HG03045 (cell line): ENCODE data around the gene RNF225.
"Not testable (repeated sequence)": the region's sequence is repeated elsewhere in the genome, so short reads cannot be mapped to it uniquely, and the experiment has no call there.

ENCODE experiments used
- ATAC-seq: cut with Tn5 transposase; IDR thresholded peaks from one replicate; pipeline ENCODE4 v1.9.1; 2021; ENCODE audit warnings: mild to moderate bottlenecking, moderate library complexity; ENCODE audit not compliant: unreplicated experiment

Gene RNF225

DNA sequence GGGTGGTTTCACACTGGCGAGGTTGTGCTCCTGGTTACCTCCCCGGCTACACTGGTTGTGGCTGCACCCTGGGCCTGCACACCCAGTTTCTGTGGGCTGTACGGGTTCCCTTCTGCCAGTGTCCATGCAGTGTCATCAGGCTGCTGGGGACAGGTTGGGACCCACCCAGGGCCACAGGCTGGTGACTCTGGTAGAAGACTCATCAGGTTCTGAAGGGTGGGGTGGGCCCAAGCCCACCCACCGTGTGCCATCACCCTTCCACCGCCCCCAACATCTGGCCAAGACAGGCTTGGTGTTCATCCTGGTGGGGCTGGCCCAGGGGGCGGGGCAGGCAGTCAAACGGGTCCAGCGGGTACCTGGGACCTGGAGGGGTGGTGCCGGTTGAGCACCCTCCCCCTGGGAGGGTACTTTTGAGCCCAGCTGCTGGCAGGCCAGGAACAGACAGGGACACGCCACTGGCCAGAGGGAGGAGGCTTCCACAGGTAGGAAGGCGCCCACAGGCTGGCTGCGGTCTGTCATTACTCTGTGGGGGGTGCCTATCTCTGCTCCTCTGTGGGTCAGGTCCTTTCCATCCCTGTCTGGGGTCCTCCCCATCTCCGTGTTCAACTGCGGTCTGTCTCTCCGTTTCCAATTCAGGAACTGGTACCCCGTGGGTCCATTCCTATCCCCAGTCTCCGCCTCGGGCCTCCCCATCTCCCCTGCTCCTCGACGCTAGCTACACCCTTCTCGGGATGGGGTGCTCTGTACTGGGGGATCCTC is at the start of gene RNF225:
Gene RNF225, plus strand, starts transcription at position 437 of the 759 bp plus-strand sequence. CDS start 434 bp downstream, outside the sequence.
- no peak for ATAC-seq

DNA sequence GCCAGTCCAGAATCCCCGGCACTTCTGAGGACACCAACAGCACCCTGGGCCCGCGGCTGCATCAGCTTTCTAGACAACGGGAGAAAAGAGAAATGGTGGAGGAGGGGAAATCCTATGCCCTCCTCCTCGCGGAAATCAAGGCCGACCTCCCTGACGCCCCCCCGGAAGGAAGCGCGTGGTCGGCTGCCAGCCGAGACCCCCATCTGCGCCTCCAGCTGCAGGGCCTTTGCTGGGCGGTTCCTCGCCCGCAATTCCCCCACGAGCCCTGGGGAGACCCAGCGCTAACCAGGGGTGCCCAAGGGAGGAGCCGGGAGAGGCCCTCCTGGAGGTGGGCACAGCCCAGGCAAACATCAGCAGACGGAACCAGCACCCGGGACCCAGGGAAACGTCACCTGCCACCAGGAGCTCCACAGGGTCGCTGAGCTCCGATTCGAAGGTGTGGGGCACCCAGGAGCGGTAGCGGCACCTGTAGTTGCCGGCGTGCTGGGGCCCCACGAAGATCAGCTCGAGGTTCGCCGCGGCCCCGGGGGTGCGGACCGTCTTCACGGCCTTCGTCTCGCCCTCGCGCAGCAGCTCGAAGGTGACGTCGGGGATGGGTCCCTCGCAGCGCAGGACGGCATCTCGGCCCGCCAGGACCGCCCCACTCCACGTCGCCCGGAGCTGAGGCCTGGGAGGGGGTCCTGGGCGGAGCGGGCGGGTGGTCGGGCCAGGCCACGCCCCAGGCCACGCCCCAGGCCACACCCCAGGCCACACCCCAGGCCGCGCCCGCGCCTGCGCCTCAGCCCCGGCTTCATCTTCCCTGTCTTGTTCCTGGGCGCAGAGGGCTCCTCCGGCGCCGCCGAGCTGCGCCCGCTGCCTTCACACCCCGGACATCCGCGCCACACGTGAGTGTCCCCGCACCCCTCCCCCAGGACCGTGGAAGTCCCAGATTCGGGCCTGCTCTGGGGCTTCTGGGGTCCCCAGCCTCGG is 48.2 kb upstream of the RNF225 start:
- ATAC-seq: peak; percentile 80

DNA sequence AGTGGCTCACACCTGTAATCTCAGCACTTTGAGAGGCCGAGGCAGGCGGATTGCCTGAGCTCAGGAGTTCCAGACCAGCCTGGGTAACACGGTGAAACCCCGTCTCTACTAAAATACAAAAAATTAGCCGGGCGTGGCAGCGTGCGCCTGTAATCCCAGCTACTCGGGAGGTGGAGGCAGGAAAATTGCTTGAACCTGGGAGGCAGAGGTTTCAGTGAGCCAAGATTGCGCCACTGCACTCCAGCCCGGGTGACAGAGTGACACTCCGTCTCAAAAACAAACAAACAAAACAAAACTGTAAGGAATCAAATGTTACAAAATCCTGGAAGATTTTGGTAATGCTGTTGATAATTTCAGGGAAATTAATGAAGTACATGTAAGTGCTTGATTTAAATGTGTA is 47.4 kb upstream of the RNF225 start:
- not testable (repeated sequence) for ATAC-seq

DNA sequence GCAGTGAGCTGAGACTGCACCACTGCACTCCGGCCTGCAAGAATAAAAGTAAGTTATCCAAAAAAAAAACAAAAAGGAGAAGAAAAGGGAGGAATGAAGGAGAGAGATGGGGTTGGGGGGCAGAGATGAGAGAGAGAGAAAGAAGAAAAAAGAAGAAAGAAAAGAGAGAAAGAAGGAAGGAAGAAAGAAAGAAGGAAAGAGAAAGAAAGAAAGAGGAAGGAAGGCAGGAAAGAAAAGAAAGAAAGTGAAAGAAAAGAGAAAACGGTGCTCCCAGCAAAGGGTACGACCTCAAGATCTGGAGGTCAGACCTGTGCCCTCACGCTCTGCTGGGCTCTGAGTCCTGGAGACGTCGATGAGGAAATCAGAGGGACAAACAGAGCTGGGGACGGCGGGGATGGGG is 45.9 kb upstream of the RNF225 start:
- ATAC-seq: no peak

DNA sequence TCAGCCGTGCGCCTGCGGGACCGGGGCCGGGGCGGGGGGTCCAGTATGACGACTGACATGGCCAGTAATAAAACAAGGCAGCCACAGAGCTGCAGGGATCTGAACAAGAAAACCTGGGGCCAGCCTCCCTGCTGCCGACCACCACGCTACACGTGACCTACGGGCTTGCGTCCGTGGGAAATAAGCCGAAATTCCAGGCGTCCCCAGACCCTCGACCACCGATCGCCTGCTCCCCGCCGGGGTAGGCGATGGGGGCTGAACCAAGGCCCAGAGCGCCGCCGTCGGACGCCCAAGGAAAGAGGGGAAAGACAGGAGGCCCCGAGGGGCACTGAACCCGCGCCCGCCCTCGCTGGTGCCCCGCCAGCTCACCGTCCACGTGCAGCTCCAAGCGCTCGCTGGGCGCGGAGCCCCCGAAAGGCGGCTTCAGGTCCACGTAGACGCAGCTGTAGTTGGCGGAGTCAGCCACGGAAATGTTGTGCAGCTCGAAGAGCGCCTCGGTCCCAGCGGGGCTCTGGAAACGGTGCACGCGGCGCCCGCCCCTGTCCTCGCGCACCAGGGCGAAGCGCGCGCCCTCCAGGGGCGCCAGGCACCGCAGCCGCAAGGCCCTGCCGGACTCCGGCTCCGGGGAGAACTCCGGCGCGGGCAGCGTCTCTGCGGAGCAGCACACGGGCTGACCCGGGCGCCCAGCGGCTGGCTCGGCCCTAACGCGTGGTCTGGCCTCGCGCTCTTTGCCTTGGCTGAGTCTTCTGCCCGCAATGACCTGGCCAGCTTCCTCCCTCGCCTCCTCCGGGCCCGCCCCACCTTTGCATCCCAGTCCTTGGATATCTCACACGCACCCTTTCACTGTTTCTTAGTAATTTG is 45.2 kb upstream of the RNF225 start:
- ATAC-seq: no peak

DNA sequence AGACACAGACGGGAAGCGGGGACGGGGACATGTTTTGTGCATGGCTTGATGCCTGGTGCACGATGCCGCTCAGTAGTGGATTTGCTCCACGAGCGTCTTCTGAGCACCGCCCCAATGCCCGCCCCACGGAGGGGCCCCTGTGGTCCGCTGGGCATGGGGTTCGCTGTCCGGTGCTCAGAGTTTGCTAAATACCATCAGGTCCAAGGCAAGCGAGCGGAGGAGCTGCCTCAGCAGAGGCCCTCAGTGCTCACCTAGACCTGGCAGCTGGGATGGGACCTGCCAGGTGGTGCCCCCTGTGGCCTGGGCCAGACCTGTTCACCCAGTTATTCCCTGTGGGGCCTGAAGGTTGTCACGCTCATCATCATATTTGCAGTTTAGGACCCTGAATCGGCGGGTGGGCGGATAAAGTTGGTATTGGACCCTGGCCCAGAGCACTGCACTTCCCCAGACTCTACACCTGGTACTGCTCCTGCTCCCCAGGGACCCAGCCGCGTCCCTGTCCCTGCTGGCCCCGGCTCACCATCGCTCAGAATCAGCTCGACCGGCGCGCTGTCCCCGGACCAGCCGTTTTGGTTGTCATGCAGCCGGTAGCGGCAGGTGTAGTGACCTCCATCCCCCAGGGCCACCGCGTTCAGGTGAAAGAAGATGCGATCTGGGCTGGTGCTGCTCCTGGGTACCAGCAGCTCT is 44.4 kb upstream of the RNF225 start:
- no peak for ATAC-seq

DNA sequence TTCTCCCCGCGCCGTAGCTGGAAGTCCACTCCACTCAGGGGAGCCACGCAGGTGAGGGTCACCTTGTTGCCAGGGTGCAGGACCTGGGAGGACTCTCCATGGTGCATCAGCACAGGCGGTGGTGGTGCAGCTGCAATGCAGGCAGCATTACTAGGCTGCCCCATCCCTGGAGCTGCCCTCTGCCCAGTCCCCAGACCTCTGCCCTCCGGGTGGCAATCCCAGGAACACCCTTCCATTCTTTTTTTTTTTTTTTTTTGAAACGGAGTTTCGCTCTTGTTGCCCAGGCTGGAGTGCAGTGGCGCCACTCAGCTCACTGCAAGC is 43.9 kb upstream of the RNF225 start:
- no peak for ATAC-seq

DNA sequence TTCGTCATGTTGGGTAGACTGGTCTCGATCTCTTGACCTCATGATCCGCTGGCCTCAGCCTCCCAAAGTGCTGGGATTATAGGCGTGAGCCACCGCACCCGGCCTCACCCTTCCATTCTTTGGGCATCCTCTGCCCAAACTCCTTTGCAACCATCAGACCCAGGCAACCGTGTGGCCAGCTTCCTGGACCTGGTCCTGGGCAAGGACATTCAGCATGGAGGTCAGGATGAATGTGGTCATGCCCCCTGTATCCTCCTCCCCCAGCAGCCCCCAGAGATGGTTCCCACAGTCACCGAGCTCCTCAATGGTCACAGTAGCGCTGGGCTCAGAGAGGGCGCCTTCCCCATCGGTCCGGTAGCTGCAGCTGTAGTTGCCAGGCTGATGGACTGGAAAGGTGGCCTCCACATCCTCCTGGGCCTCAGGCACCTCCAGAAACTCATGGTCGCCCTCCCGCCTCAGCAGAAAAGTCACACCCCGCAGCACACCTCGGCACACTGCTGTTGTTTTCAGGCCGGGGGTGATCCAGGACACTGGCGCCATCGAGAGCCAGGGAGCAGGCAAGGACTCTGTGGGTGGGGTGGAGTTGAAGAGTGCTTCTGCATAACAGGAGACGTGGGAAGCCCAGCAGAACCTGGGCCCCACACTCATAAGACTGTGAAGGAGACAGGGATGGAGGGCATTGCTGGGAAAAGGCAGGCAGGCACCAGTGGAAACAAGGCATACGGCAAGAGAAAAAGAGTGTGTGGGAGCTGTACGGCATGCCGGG is 43.3 kb upstream of the RNF225 start:
- no peak for ATAC-seq

DNA sequence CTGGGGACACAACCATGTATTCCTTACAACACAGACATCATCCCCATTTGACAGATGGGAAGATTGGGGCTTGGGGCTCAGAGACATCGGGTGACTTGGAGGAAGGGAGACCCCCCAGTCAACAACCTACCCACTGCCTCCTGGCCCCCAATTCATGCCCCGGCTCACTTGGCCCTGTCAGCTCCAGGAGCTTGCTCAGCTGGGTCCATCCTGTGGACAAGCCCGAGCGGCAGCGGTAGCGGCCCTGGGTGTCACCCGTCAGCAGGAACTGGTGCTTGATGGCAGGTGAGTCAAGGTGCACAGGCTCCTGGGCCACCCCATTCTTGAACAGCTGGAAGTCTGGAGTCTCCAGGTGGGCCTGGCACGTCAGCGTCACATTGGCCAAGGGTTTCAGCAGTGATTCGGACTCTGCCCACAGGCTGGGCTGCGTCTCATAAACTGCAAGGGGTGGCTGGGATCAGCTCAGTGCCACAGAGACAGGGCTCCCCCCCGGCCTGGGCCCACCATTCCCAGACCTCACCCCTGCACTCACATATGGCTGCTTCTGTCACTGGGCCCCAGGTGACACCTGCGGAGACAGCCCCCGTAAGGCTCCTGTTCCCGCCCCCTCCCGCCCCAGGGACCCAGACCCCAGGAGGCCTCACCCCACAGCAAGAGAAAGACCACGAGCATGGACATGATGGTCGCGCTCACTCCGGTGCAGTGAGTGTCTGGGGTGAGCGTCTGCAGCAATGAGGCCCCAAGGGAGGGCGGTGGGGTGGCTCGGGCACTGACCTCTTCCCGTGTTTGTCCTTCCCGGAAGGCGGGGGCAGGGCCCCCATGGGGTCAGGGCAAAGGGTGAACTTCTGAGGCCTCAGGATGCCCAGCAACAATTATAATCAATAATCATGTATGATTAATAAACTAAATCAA is 42.4 kb upstream of the RNF225 start, which contains the start of gene A1BG:
Gene A1BG, minus strand, starts transcription at position 733 of the 912 bp plus-strand sequence. Its CDS starts 55 bp downstream, at position 678.
- no peak for ATAC-seq

DNA sequence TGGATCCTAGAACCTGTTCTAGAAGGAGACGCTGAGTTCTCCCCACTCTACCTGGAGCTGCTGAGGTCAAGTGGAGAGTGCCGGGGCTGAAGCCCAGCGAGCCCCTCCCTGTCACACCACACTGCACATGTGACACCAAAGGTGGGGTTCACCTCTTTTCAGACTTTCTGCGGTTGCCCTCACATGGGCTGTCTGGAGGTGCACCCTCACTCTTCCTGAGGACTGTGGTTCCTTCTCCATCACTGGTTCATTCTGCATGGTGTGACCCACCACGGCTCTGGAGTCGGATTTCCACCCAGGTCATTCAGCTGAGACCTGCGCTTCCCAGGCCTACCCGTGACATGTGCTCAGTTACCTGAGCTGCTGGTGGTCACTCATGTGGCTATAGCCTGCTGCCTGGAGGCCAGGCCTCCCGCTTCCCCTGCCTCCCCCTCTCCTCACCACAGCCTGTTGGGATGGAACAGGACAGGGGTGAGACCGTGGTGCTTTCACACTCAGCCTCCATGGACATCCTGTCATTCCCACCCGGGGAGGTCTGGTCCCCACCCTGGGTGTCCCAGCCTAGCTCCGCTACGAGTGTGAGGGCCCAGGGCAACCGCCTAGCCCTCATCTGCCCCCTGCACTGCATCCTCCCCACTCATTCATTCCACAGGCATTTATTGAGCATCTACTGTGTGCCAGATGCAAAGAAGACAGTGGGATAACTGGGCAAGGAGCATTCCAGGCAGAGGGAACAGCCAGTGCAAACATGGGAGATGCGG is 41.6 kb upstream of the RNF225 start:
- no peak for ATAC-seq

DNA sequence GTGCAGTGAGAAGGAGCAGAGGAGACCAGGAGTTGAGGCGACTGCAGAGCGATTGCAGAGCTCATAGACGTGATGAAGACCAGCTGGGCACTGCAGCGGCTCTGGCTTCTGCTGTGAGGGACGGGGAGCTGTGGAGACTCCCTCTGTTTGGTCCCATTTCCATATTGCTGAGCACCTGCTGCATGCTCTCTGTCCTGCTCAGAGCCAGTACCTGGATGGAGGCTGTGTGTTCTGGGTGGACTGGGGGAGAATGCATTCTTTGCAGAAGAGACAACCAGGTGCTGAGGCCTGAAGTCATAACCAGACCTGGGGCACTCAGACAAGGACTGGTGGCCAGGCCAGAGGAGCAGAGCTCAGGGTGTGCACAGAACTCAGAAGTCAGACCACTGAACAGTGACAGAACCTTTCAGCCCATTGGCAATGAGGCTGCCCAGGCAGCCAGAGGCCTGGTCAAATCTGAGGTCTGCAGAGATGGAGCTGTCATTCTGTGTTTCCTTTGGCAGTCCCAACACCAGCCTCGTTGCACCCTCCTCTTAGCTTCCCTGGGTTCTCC is 40.9 kb upstream of the RNF225 start:
- ATAC-seq: no peak

DNA sequence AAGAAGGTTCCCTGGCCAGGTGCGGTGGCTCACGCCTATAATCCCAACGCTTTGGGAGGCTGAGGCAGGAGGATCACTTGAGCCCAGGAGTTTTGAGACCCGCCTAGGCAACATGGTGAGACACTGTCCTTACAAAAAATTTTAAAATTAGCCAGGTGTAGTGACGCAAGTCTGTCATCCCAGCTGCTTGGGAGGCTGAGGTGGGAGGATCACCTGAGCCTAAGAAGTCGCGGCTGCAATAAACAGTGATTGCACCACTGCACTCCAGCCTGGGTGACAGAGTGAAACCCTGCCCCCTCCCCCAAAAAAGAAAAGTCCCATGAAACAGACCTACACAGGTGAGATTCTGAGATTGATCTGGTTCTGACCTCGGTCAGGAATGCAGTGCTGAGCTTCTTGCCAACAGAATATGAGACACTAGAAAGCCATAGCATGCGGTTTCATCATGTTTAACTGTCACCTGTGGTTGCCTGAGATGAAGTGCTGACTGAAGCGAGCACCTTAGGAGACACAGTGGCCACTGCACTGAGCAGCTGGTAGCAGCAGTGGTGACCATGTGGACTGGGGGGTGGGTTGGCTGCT is 40.1 kb upstream of the RNF225 start:
- ATAC-seq: no peak

DNA sequence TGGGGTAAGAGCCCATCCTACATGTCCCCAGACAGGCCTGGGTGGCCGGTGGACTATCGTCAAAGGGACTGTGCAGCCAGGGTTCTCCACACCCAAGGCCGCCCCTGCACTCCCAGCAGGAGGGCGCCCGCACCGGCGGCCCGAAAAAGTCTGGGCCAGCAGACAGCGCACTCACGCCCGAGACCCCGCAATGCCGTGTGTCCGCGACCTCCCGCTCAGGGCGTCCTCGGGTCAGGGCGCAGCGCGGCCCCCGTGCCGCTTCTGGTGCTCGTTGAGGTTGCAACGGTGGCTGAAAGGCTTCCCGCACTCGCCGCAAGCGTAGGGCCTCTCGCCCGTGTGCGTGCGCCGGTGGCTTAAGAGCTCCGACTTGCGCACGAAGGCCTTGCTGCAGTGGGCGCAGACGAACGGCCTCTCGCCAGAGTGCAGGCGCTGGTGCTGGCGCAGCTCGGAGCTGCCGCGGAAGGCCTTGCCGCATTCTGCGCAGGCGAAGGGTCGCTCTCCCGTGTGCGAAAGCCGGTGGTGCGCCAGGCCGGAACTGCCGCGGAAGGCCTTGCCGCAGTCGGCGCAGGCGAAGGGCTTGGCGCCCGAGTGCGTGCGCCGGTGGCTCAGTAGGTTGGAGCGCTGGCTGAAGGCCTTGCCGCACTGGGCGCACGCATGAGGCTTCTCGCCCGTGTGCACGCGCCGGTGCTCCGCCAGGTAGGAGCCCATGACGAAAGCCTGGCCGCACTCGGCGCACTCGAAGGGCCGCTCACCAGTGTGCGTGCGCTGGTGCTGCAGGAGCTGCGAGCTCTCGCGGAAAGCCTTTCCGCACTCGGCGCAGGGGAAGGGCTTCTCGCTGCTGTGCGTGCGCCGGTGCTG is 39.3 kb upstream of the RNF225 start:
- ATAC-seq: no peak

DNA sequence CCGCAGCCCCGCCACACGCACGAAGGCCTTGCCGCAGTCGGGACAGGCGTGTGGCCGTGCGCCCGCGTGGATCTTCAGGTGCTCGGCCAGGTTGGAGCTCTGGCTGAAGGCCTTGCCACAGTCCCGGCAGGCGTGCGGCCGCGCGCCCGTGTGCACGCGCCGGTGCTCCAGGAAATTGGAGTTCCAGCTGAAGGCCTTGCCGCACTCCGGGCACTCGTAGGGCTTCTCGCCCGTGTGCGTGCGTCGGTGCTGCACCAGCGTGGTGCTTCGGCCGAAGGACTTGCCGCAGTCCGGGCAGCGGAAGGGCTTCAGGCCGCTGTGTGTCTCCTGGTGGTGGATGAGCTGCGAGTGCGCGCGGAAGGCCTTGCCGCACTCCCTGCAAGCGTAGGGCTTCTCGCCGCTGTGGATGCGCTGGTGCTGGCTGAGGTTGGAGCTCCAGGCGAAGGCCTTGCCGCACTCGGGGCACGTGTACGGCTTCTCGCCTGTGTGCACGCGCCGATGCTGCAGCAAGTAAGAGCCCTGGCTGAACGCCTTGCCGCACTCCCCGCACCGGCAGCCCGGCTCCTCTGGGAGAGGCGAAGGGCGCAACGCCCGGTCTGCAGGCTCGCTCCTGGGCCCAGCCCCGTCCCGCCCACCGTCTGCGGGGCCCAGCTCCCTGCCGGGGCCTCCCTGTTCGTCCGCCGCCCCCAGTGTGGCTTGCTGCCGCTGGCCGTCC is 38.5 kb upstream of the RNF225 start:
- ATAC-seq: no peak

DNA sequence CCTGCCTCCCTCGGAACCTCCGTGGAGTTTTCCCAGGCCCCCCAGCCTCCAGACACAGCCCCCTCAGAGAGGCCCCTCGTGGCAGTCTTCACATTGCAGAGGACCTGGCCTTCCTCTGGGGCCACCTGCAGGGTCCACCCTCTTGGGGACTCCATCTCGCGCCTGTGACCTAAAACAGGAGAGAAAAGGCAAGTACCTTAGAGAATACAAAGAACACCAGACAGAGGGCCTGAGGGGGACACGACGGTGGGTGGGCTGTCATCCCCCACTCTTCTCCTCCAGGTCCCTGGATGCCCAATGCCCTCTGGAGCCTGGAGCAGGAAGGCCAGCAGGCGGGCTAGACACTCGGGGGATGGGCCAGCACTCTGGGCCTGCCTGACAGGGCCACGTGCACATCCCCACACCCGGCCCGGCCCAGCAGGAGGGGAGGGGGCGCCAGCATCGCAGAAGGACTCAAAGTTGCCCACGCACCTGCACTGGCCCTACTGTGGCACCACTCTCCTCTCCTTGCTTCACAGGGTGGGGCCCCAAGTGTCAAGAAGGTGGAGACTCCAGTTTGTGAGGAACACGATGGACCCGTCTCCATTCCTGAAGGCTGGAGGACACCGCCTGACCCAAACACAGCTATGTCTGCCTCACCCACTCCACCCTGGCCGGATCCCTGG is 37.8 kb upstream of the RNF225 start:
- no peak for ATAC-seq
